Sigmoid colon (tissue), 7 donors: ENCODE measurements around the gene POLR2B. TPM values are rescaled to one million over a fixed set of nuclear protein-coding genes. Genes with fewer than 3 reads are reported as not detected.

Source experiments
- DNase-seq: peaks from one replicate; pipeline ENCODE4 v3.0.0-alpha.2; 2019
- H3K27ac ChIP-seq, 4 donors: fragments of 200-600 bp; sonication (generic); one replicate each; pipeline ENCODE4 v1.5.1; 2016 to 2019; ENCODE audit warnings: mild to moderate bottlenecking in 1 of 4
- H3K27me3 ChIP-seq, 3 donors: fragments of 200-600 bp; sonication (generic); one replicate each; pipeline ENCODE4 v1.5.1; 2019; ENCODE audit warnings: mild to moderate bottlenecking in 1 of 3
- H3K36me3 ChIP-seq, 4 donors: fragments of 200-600 bp; sonication (generic); one replicate each; pipeline ENCODE4 v1.5.1; 2016 to 2019
- H3K4me1 ChIP-seq, 4 donors: fragments of 200-600 bp; sonication (generic); one replicate each; pipeline ENCODE4 v1.5.1; 2017 to 2019
- H3K4me3 ChIP-seq, 4 donors: fragments of 200-600 bp; sonication (generic); one replicate each; pipeline ENCODE4 v1.5.1; 2017 to 2019; ENCODE audit warnings: mild to moderate bottlenecking in 2 of 4, moderate library complexity in 1 of 4
- H3K9me3 ChIP-seq, 4 donors: fragments of 200-600 bp in 3 of 4; sonication (generic) in 3 of 4; one replicate each; pipeline versions ENCODE4 v1.5.1 to v1.6.1; 2013 to 2019
- CTCF ChIP-seq, 4 experiments: fragments of 450-650 bp in 3 of 4; fragments of 200-600 bp in 1 of 4; IDR thresholded peaks; one replicate each; pipeline ENCODE4 v1.5.1; 2016 to 2019; ENCODE audit warnings: antibody characterized with exemption in 4 of 4, mild to moderate bottlenecking in 3 of 4, moderate library complexity in 2 of 4
- EP300 ChIP-seq, 4 donors: sonication (generic); formaldehyde crosslinking; IDR thresholded peaks; one replicate each; pipeline ENCODE4 v1.6.1; 2017; ENCODE audit warnings: antibody characterized with exemption in 4 of 4
- POLR2A ChIP-seq, 2 donors: fragments of 450-650 bp; IDR thresholded peaks; one replicate each; pipeline ENCODE4 v1.6.1; 2016; ENCODE audit warnings: antibody characterized with exemption in 2 of 2, mild to moderate bottlenecking in 2 of 2, moderate library complexity in 2 of 2
- POLR2AphosphoS5 ChIP-seq, 4 donors: sonication (generic); formaldehyde crosslinking; IDR thresholded peaks; one replicate each; pipeline ENCODE4 v1.6.1; 2017; ENCODE audit warnings: antibody characterized with exemption in 4 of 4
- WGBS, 2 donors: extraction: QIAGEN DNeasy Blood & Tissue Kit; methylation state at CpG; one replicate each; pipeline ENCODE4 v1.1.7; 2013; 5-methylcytosine and 5-hydroxymethylcytosine counted together
- intact Hi-C: fragments of 100-400 bp; cut with DNase I; formaldehyde crosslinking; loops from one replicate; pipeline ENCODE4 v1.15.1; 2023
- polyA plus RNA-seq, 3 donors: library from polyadenylated mRNA; stranded (reverse); fragments of 200-250 nt; gene quantifications; one replicate each; pipeline ENCODE4 v1.2.3, GENCODE V29; 2013
- total RNA-seq, 4 donors: library from RNA; depleted of rRNA; stranded (reverse); fragments of >200 nt; gene quantifications; one replicate each; pipeline ENCODE4 v1.1.0, GENCODE V29; 2016
- donor health status: healthy with polysubstance abuse.
- donor health status: Bipolar disorder and iron deficiency.
- donor health status: healthy.

POLR2B gene
- total and polyA plus RNA-seq, 7 donors: 21.6 to 87.8 (median 57.6) TPM

- intact Hi-C loops: no loop called here
- peaks cover 0 to 66% (median 41%) of the 10 kb centered on the region in 4 donors for H3K4me1 ChIP-seq
- no peak overlapping the region for H3K4me3 ChIP-seq
- no peaks in the 10 kb centered on the region for H3K36me3 ChIP-seq
- DNase-seq: no peak
- whole genome bisulfite sequencing, 2 donors: 46 to 74% methylated on average over 1 of the region's 1 CpG
- TF ChIP-seq POLR2A (IDR thresholded peaks at IDR 0.05) (no peak), CTCF (IDR thresholded peaks at IDR 0.05) (no peak), POLR2AphosphoS5 (IDR thresholded peaks at IDR 0.05) (no peak), EP300 (IDR thresholded peaks at IDR 0.05) (no peak)
- no peaks in the 10 kb centered on the region for H3K9me3 ChIP-seq
- no peaks in the 10 kb centered on the region for H3K27me3 ChIP-seq
- H3K27ac ChIP-seq: peak overlapping the region in 3 of 4 donors; percentile 1 to 60 (median 24)
Observed at GRCh38 chr4:57048590-57049304, 70.1 kb downstream of the POLR2B start.

- intact Hi-C loops: no loop called here
- no peak for DNase-seq
- Histone ChIP-seq H3K4me3 (no peak overlapping the region), H3K36me3 (no peaks in the 10 kb centered on the region), H3K27ac (peak overlapping the region in 3 of 4 donors; percentile 2 to 60 (median 18)), H3K9me3 (no peaks in the 10 kb centered on the region), H3K27me3 (no peaks in the 10 kb centered on the region), H3K4me1 (peaks cover 0 to 53% (median 35%) of the 10 kb centered on the region in 4 donors)
- 70 to 80% methylated on average over 3 of the region's 3 CpGs for WGBS, 2 donors
- TF ChIP-seq CTCF (IDR thresholded peaks at IDR 0.05) (no peak), EP300 (IDR thresholded peaks at IDR 0.05) (no peak), POLR2A (IDR thresholded peaks at IDR 0.05) (no peak), POLR2AphosphoS5 (IDR thresholded peaks at IDR 0.05) (no peak)
Observed at GRCh38 chr4:57051095-57051494, 72.4 kb downstream of the POLR2B start.

GRCh38 chr4:57051524-57051923 lies 72.8 kb downstream of the POLR2B start:
- Histone ChIP-seq H3K4me3 (no peak overlapping the region), H3K4me1 (peaks cover 0 to 57% (median 39%) of the 10 kb centered on the region in 4 donors), H3K27ac (peak overlapping the region in 3 of 4 donors; percentile 2 to 60 (median 18)), H3K36me3 (no peaks in the 10 kb centered on the region), H3K9me3 (no peaks in the 10 kb centered on the region), H3K27me3 (no peaks in the 10 kb centered on the region)
- TF ChIP-seq EP300 (IDR thresholded peaks at IDR 0.05) (no peak), CTCF (IDR thresholded peaks at IDR 0.05) (no peak)
- 88 to 94% methylated on average over 2 of the region's 2 CpGs for WGBS, 2 donors
- no peak for DNase-seq
- intact Hi-C loops: no loop called here

- intact Hi-C loops: no loop called here
- H3K9me3 ChIP-seq: no peaks in the 10 kb centered on the region
- no peak overlapping the region for H3K4me3 ChIP-seq
- peak overlapping the region; percentile 30 to 86 (median 50) for H3K27ac ChIP-seq
- TF ChIP-seq POLR2AphosphoS5 (IDR thresholded peaks at IDR 0.05) (peak in 1 of 4 donors; percentile 18), POLR2A (IDR thresholded peaks at IDR 0.05) (no peak)
- no peak for DNase-seq
- 87 to 88% methylated on average over 5 of the region's 5 CpGs for WGBS, 2 donors
- peaks cover 0 to 70% (median 57%) of the 10 kb centered on the region in 4 donors for H3K4me1 ChIP-seq
- H3K36me3 ChIP-seq: no peaks in the 10 kb centered on the region
- H3K27me3 ChIP-seq: no peaks in the 10 kb centered on the region
Observed at GRCh38 chr4:57053508-57053907, 74.8 kb downstream of the POLR2B start.

DNA sequence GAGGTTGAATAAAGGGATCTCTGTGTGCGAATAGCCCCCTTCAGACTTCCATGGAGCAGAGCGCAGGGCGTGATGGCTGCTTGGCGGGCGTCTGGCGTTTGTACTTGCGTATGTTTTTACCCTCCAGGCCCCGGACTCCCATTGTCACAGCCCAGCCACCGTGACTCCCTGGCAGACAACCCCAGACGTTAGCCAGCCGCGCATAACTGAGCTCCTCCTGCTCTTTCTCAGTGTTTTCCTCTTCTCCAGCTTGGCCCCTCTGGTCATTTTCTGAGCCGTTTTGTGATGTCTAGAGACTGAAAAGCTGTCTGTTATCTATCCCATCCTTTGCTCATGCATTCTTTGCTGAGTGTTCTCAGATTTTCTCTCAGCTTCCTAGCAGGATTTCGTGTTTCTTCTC lies 77.2 kb downstream of the POLR2B start:
- TF ChIP-seq EP300 (IDR thresholded peaks at IDR 0.05): peak in 3 of 4 donors; percentile 8 to 53 (median 47)
- no peak for TF ChIP-seq POLR2A (IDR thresholded peaks at IDR 0.05)
- TF ChIP-seq POLR2AphosphoS5 (IDR thresholded peaks at IDR 0.05): peak; percentile 71 to 87 (median 80)
- peak overlapping the region in 3 of 4 donors; percentile 68 to 86 (median 75) for H3K27ac ChIP-seq
- intact Hi-C loops: loop anchor here (2.0 kb wide), 1 partner anchor 55 kb away; the partner anchor contains the start of gene IGFBP7
- WGBS, 2 donors: 74 to 81% methylated on average over 14 of the region's 14 CpGs
- no peaks in the 10 kb centered on the region for H3K36me3 ChIP-seq
- no peaks in the 10 kb centered on the region for H3K9me3 ChIP-seq
- peak overlapping the region in 2 of 4 donors; percentile 21 to 25 for H3K4me3 ChIP-seq
- H3K4me1 ChIP-seq: peaks cover 0 to 63% (median 56%) of the 10 kb centered on the region in 4 donors
- peak; percentile 86 for DNase-seq
- no peaks in the 10 kb centered on the region for H3K27me3 ChIP-seq
